ENCODE results near the gene GRK4. TPM values are rescaled to one million over a fixed set of nuclear protein-coding genes. Genes with fewer than 3 reads are reported as not detected.

The GRK4 gene
- total and polyA plus RNA-seq, 12 donors = 4.7 to 24.5 (median 10.3) TPM

DNA sequence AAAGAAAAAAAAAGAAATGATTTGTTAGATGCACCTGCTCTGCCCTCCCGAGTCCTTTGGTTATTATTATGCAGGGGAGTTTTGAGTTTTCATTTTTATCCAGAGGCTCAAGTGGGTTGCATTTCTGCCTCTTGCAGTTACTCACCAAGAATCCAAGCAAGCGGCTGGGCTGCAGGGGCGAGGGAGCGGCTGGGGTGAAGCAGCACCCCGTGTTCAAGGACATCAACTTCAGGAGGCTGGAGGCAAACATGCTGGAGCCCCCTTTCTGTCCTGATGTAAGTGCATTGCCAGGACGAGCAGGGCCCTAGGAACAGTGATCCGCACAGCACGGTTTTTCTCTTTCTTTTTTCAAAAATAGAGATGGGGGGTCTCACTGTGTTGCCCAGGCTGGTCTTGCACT is 71.9 kb downstream of the GRK4 start:
- TF ChIP-seq, protein P1, sequence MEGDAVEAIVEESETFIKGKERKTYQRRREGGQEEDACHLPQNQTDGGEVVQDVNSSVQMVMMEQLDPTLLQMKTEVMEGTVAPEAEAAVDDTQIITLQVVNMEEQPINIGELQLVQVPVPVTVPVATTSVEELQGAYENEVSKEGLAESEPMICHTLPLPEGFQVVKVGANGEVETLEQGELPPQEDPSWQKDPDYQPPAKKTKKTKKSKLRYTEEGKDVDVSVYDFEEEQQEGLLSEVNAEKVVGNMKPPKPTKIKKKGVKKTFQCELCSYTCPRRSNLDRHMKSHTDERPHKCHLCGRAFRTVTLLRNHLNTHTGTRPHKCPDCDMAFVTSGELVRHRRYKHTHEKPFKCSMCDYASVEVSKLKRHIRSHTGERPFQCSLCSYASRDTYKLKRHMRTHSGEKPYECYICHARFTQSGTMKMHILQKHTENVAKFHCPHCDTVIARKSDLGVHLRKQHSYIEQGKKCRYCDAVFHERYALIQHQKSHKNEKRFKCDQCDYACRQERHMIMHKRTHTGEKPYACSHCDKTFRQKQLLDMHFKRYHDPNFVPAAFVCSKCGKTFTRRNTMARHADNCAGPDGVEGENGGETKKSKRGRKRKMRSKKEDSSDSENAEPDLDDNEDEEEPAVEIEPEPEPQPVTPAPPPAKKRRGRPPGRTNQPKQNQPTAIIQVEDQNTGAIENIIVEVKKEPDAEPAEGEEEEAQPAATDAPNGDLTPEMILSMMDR (IDR thresholded peaks at IDR 0.05) = no peak
- Histone ChIP-seq H3K9me3 (no peaks in the 10 kb centered on the region), H3K27ac (no peak overlapping the region), H3K4me3 (no peak overlapping the region), H3K4me1 (peaks cover 0 to 18% (median 11%) of the 10 kb centered on the region in 9 donors), H3K27me3 (no peaks in the 10 kb centered on the region), H3K36me3 (no peaks in the 10 kb centered on the region)
- DNase-seq (no peak), ATAC-seq (no peak)
- WGBS, 2 donors = 94% methylated on average over 8 of the region's 8 CpGs
- intact Hi-C loops (cut with DNase I) = loop anchor here in 2 of 10 donors (5.0 to 10.0 kb wide), 3 partner anchors 68 to 280 kb away; partner anchors contain the start of genes GRK4 (in 1 of the 2), NOP14 (in 1 of the 2) and TNIP2 (in 1 of the 2)

DNA sequence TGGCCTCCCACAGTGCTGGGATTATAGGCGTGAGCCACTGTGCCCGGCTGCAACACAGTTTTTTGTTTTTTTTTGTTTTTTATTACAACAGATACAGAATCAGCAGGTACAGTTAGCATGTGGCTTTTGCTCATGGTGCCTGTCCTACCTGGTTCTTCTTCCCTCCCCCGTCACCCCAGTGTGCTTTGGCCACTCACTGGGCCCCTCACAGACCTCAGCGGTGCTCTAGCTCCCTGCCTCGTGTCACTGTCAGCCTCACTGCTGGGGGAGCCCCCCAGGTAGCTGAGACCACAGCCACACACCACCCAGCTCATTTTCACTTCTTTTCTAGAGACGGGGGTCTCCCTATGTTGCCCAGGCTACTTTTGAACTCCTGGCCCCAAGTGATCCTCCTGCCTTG is 72.3 kb downstream of the GRK4 start:
- Histone ChIP-seq H3K4me1 (peaks cover 0 to 21% (median 11%) of the 10 kb centered on the region in 9 donors), H3K36me3 (no peaks in the 10 kb centered on the region), H3K27me3 (no peaks in the 10 kb centered on the region), H3K4me3 (no peak overlapping the region), H3K27ac (no peak overlapping the region), H3K9me3 (no peaks in the 10 kb centered on the region)
- intact Hi-C loops (cut with DNase I) = loop anchor here in 2 of 10 donors (5.0 to 10.0 kb wide), 3 partner anchors 68 to 281 kb away; partner anchors contain the start of genes GRK4 (in 1 of the 2), NOP14 (in 1 of the 2) and TNIP2 (in 1 of the 2)
- DNase-seq = no peak
- TF ChIP-seq, protein P1 (IDR thresholded peaks at IDR 0.05) = no peak
- WGBS, 2 donors = 91% methylated on average over 6 of the region's 6 CpGs
- no peak for ATAC-seq

DNA sequence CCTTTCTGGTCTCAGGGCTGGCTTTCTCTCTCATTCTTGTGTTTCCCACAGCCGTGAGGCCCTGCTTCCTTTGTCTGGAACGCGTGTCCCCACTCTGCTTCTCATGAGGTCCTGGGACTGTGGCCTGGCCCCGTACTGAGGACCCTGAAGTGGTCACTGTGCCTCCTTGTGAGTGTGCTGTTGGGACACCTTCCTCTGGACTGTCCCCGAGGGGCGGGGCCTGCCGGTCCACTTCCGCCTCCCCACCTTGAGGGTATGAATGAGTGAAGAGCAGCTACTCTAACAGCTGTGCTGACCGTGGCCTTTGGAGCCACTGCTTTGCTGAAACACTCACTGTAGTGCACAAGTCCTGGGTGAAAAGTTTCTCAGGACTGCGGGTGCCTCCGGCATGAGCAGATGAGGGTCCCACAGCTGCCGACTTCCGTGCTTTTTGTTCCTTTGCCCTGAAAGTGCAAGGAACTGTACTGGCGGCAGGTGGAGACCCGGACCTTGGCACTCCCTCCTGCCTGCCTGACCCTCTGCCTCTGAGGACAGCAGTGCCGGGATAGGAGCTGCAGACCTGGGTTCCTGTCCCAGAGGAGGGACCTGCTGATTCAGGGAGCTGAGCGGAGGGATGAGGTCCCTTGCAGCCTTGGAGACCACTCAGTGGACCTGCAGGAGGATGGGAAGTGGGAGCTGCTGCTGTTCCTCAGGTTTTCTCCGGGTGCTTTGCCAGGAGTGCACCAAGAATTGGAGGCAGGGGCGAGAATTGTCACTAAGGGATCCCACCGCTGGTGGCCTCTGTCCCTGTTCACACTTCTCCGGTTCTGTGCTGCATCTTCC is 73.0 kb downstream of the GRK4 start:
- WGBS, 2 donors = 82 to 83% methylated on average over 21 of the region's 21 CpGs
- H3K36me3 ChIP-seq = no peaks in the 10 kb centered on the region
- no peak for ATAC-seq
- H3K4me3 ChIP-seq = no peak overlapping the region
- H3K27me3 ChIP-seq = no peaks in the 10 kb centered on the region
- no peak overlapping the region for H3K27ac ChIP-seq
- peaks cover 0 to 26% (median 17%) of the 10 kb centered on the region in 9 donors for H3K4me1 ChIP-seq
- no peak for DNase-seq
- intact Hi-C loops (cut with DNase I) = loop anchor here in 2 of 10 donors (5.0 to 10.0 kb wide), 3 partner anchors 69 to 282 kb away; partner anchors contain the start of genes GRK4 (in 1 of the 2), NOP14 (in 1 of the 2) and TNIP2 (in 1 of the 2)
- TF ChIP-seq, protein P1 (IDR thresholded peaks at IDR 0.05) = no peak
- H3K9me3 ChIP-seq = no peaks in the 10 kb centered on the region

DNA sequence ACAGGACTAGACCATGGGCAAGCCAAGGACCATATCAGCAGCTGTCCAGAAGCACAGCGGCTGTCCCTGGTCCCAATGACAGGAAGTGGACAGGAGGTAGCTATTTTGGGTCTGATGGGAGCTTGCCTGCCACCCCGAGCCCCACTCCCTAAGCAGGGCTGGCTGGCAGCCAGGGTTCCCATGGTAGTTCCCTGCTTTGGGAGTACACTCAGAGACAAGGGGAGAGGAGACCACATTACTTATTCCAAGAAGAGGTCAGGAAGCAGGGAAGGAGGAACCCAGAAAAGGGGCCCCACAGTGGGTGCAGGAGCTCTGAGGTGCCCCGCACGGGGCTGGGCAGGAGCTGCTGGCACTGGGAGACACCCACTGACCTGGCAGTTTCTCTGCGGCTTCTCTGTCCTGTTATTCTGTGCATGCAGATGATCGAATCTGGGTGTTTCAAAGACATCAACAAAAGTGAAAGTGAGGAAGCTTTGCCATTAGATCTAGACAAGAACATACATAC is 74.6 kb downstream of the GRK4 start:
- intact Hi-C loops (cut with DNase I) = loop anchor here in 2 of 10 donors (5.0 to 10.0 kb wide), 3 partner anchors 71 to 283 kb away; partner anchors contain the start of genes GRK4 (in 1 of the 2), NOP14 (in 1 of the 2) and TNIP2 (in 1 of the 2)
- Histone ChIP-seq H3K36me3 (no peaks in the 10 kb centered on the region), H3K27me3 (no peaks in the 10 kb centered on the region), H3K4me3 (peak overlapping the region in 9 of 10 donors; percentile 5 to 46 (median 30)), H3K9me3 (no peaks in the 10 kb centered on the region), H3K27ac (peak overlapping the region in 8 of 10 donors; percentile 5 to 75 (median 46)), H3K4me1 (peaks cover 0 to 42% (median 34%) of the 10 kb centered on the region in 9 donors)
- WGBS, 2 donors = 9 to 13% methylated on average over 6 of the region's 6 CpGs
- TF ChIP-seq, protein P1 (IDR thresholded peaks at IDR 0.05) = no peak
- DNase-seq (peak; percentile 65 to 82), ATAC-seq (peak in 7 of 8 donors; percentile 16 to 70 (median 66))

Data from heart right ventricle (tissue), 16 donors.